ENCODE data around the gene IFNA10. TPM values are rescaled to one million over a fixed set of nuclear protein-coding genes. Genes with fewer than 3 reads are reported as not detected.
"Not testable (repeated sequence)": the region's sequence is repeated elsewhere in the genome, so short reads cannot be mapped to it uniquely, and the experiment has no call there.

Gene IFNA10
- total RNA-seq, 4 donors from 2014 or later = not detected

- H3K4me3 ChIP-seq = no peak overlapping the region
- DNase-seq = no peak
- TF ChIP-seq CTCF (IDR thresholded peaks at IDR 0.05) (no peak), POLR2A (IDR thresholded peaks at IDR 0.05) (no peak)
- WGBS, 2 donors = 79 to 83% methylated on average over 3 of the region's 3 CpGs
- no peaks in the 10 kb centered on the region for H3K36me3 ChIP-seq
- H3K27ac ChIP-seq = no peak overlapping the region
- no peaks in the 10 kb centered on the region for H3K9me3 ChIP-seq
- no peaks in the 10 kb centered on the region for H3K27me3 ChIP-seq
- intact Hi-C loops (cut with DNase I) = no loop called here
- H3K4me1 ChIP-seq = no peaks in the 10 kb centered on the region
Measured at GRCh38 chr9:21172156-21172555, 34.8 kb downstream of the IFNA10 start.

- DNase-seq = no peak
- WGBS, 2 donors = 81 to 90% methylated on average over 1 of the region's 1 CpG
- TF ChIP-seq POLR2A (IDR thresholded peaks at IDR 0.05) (no peak), CTCF (IDR thresholded peaks at IDR 0.05) (no peak)
- Histone ChIP-seq H3K36me3 (no peaks in the 10 kb centered on the region), H3K9me3 (no peaks in the 10 kb centered on the region), H3K4me3 (no peak overlapping the region), H3K4me1 (no peaks in the 10 kb centered on the region), H3K27me3 (no peaks in the 10 kb centered on the region), H3K27ac (no peak overlapping the region)
- intact Hi-C loops (cut with DNase I) = no loop called here
Measured at GRCh38 chr9:21171351-21171750, 35.6 kb downstream of the IFNA10 start.

DNA sequence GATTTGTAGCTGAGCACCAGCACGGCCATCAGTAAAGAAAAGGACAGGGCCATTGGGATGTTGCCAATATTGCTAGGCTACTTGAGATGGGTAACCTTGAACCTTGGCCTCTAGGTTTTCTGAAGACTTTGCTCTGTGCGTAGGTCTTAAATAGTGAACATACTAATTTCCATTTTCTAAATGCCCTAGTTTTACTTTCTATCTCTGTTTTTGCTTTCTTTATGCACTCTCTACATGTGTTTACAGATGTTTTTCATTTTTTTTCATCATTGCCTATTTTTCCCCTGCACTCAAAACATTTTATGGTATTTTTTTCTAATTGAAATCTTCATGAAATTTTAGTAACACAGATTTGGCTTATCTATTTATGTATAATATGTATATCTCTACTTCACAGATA, 40.4 kb downstream of the IFNA10 start, which contains the start of gene IFNA21:
TSS of gene IFNA21 (minus strand) at position 101 of the 400 bp plus-strand sequence. CDS start at position 53, 48 bp downstream.
- H3K4me1 ChIP-seq; DNase-seq; H3K27ac ChIP-seq; H3K4me3 ChIP-seq; H3K9me3 ChIP-seq; H3K36me3 ChIP-seq; intact Hi-C loops (cut with DNase I); H3K27me3 ChIP-seq: not testable (repeated sequence)
- whole genome bisulfite sequencing, 2 donors = 93% methylated on average over 2 of the region's 2 CpGs

- no peaks in the 10 kb centered on the region for H3K36me3 ChIP-seq
- TF ChIP-seq CTCF (IDR thresholded peaks at IDR 0.05) (no peak), POLR2A (IDR thresholded peaks at IDR 0.05) (no peak)
- intact Hi-C loops (cut with DNase I) = no loop called here
- H3K4me1 ChIP-seq = no peaks in the 10 kb centered on the region
- no peaks in the 10 kb centered on the region for H3K27me3 ChIP-seq
- no peak for DNase-seq
- no peak overlapping the region for H3K27ac ChIP-seq
- no peak overlapping the region for H3K4me3 ChIP-seq
- H3K9me3 ChIP-seq = no peaks in the 10 kb centered on the region
- WGBS, 2 donors = 78 to 84% methylated on average over 1 of the region's 1 CpG
Measured at GRCh38 chr9:21165516-21165915, 41.4 kb downstream of the IFNA10 start.

GRCh38 chr9:21160178-21160577, 46.8 kb downstream of the IFNA10 start:
- intact Hi-C loops (cut with DNase I) = no loop called here
- TF ChIP-seq POLR2A (IDR thresholded peaks at IDR 0.05) (no peak), CTCF (IDR thresholded peaks at IDR 0.05) (no peak)
- no peaks in the 10 kb centered on the region for H3K9me3 ChIP-seq
- no peaks in the 10 kb centered on the region for H3K27me3 ChIP-seq
- no peak overlapping the region for H3K27ac ChIP-seq
- DNase-seq = no peak
- 0% methylated on average over 1 of the region's 1 CpG for WGBS, 2 donors
- no peaks in the 10 kb centered on the region for H3K36me3 ChIP-seq
- H3K4me3 ChIP-seq = no peak overlapping the region
- no peaks in the 10 kb centered on the region for H3K4me1 ChIP-seq

Small RNA genes within 50 kb of the gene (small RNA-seq; reads per million reads assigned to genes)
- gene RF00019 = 0 reads per million in 4 donors

Other genes with a start within 250 kb of the IFNA10 start
- 1 to 10 TPM in 3 of 4 donors, under 1 TPM in 1; 0.97 to 3.8 (median 2.5) TPM for gene HACD4, start 175.5 kb downstream of the IFNA10 start, total RNA-seq
- not detected for gene IFNB1, start 129.2 kb downstream of the IFNA10 start, total RNA-seq
- gene IFNW1, start 65.3 kb downstream of the IFNA10 start, total RNA-seq = not detected
- not detected for gene IFNA21, start 40.5 kb downstream of the IFNA10 start, total RNA-seq
- gene IFNA4, start 19.6 kb downstream of the IFNA10 start, total RNA-seq = not detected
- gene IFNA7, start 4.9 kb downstream of the IFNA10 start, total RNA-seq = not detected
- not detected for gene IFNA16, start 10.2 kb upstream of the IFNA10 start, total RNA-seq
- not detected for gene IFNA17, start 21.1 kb upstream of the IFNA10 start, total RNA-seq
- not detected for gene IFNA14, start 32.9 kb upstream of the IFNA10 start, total RNA-seq
- gene IFNA5, start 98.2 kb upstream of the IFNA10 start, total RNA-seq = not detected
- gene KLHL9, start 128.3 kb upstream of the IFNA10 start, total RNA-seq = 10 to 100 TPM in 3 of 4 donors, 1 to 10 TPM in 1; 6.6 to 21.2 (median 13.5) TPM
- not detected for gene IFNA6, start 143.7 kb upstream of the IFNA10 start, total RNA-seq
- gene IFNA13, start 160.9 kb upstream of the IFNA10 start, total RNA-seq = not detected
- not detected for gene IFNA2, start 178.3 kb upstream of the IFNA10 start, total RNA-seq
- not detected for gene IFNA8, start 202.0 kb upstream of the IFNA10 start, total RNA-seq
- not detected for gene IFNA1, start 233.3 kb upstream of the IFNA10 start, total RNA-seq